ENCODE results near the gene FAM240A. TPM values are rescaled to one million over a fixed set of nuclear protein-coding genes. Genes with fewer than 3 reads are reported as not detected.

Gene FAM240A
- total and polyA plus RNA-seq, 2 experiments from 2014 or later: 0.18 TPM; not detected in 1

- TF ChIP-seq ZNF462 (CRISPR knock-in tag; IDR thresholded peaks at IDR 0.05) (no peak), NANOG (IDR thresholded peaks at IDR 0.05; ENCODE audit: borderline replicate concordance) (no peak), JUNB (IDR thresholded peaks at IDR 0.05; ENCODE audit: unreplicated experiment) (no peak), ETS1 (IDR thresholded peaks at IDR 0.05) (no peak), ZNF114 (CRISPR knock-in tag; IDR thresholded peaks at IDR 0.05) (no peak), CREB1 (CRISPR knock-in tag; IDR thresholded peaks at IDR 0.05; ENCODE audit: low read depth) (no peak), STAT1 (IDR thresholded peaks at IDR 0.05; ENCODE audit: unreplicated experiment) (no peak), REST (IDR thresholded peaks at IDR 0.05; ENCODE audit: unreplicated experiment) (no peak)
Measured at GRCh38 chr3:46670000-46670890, 57.9 kb downstream of the FAM240A start (continued).

Data from GM23338 (cell line).